Activated T-helper 2 cell treated with anti-CD3 and anti-CD28 coated beads, Interferon-gamma antibody, Interleukin-2, Interleukin-4, amounts not matched to agents 10 μg/mL and 5 μg/mL and 100 μg/mL, durations not matched to agents 14 hours and 24 hours and 36 hours (primary cell): Measurements from ENCODE around the gene DGKZ. TPM values are rescaled to one million over a fixed set of nuclear protein-coding genes. Genes with fewer than 3 reads are reported as not detected.

Experiments used
- DNase-seq: peaks from one replicate; pipeline ENCODE4 v3.0.0; 2021; ENCODE audit warnings: low spot score
- H3K27ac Mint-ChIP-seq: one replicate; pipeline ENCODE4 v1.8.0; 2021; ENCODE audit warnings: mixed read lengths
- H3K27me3 Mint-ChIP-seq: one replicate; pipeline ENCODE4 v1.8.0; 2021; ENCODE audit warnings: low read depth, mixed read lengths
- H3K36me3 Mint-ChIP-seq: one replicate; pipeline ENCODE4 v1.8.0; 2021; ENCODE audit warnings: low read depth, mixed read lengths
- H3K4me1 Mint-ChIP-seq: one replicate; pipeline ENCODE4 v1.8.0; 2021; ENCODE audit warnings: low read depth, mixed read lengths
- H3K4me3 Mint-ChIP-seq: one replicate; pipeline ENCODE4 v1.8.0; 2021; ENCODE audit warnings: low read depth, mild to moderate bottlenecking, moderate library complexity, mixed read lengths
- H3K9me3 Mint-ChIP-seq: one replicate; pipeline ENCODE4 v1.8.0; 2021; ENCODE audit warnings: mixed read lengths
- intact Hi-C: fragments of 100-400 bp; cut with micrococcal nuclease; formaldehyde crosslinking; loops from one replicate; pipeline ENCODE4 v1.15.1; 2023
- total RNA-seq: library from RNA; stranded (reverse); gene quantifications from 2 replicates; pipeline ENCODE4 v1.2.3, GENCODE V29; 2022

Gene DGKZ
- total RNA-seq, 1 donor from 2014 or later, result 86.1 TPM

DNA sequence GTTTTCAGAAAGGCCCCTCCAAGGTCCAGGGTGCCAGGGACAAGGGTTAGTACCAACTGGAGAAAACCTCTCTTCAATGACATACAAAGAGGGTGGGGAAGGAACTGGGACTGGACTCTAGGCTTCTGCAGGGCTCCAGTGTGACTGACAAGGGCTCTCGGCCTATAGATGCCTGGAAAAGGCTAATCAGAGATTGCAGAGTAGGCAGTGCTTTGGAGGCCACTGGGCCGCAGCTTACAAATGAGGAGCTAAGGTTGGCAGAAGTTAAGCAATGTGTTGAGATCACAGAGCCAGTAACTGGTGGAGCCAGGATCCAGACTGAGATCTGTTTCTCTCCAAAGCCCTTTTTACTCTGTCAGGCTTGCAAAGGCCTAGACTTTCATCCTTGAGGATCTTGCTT is 7.4 kb upstream of the DGKZ start:
- Mint-ChIP-seq H3K9me3 (no peaks in the 10 kb centered on the region), H3K4me1 (peaks cover 34% of the 10 kb centered on the region), H3K27ac (no peak overlapping the region), H3K36me3 (no peaks in the 10 kb centered on the region), H3K4me3 (no peak overlapping the region), H3K27me3 (peaks cover 26% of the 10 kb centered on the region)
- intact Hi-C loops, result no loop called here
- no peak for DNase-seq

DNA sequence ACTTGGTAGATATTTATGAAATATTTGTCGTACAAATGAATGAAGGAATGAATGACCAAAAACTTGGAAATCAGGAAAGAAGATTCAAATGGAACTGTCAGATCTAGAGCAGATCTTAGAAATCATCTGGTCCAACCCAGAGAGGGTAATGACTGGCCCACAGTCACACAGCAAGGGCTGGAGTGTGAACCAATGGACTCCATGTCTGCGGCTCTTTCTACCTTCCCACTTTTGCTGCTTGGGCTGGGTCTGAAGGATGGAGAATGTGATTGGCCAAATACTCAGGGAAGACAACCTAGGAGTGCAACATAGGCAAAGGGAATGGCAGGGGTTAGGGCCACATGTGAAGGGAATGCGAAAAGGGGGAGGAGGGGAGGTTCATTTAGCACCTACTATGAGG is 5.8 kb upstream of the DGKZ start:
- intact Hi-C loops, result no loop called here
- peaks cover 47% of the 10 kb centered on the region for H3K4me1 Mint-ChIP-seq
- H3K27ac Mint-ChIP-seq, result no peak overlapping the region

DNA sequence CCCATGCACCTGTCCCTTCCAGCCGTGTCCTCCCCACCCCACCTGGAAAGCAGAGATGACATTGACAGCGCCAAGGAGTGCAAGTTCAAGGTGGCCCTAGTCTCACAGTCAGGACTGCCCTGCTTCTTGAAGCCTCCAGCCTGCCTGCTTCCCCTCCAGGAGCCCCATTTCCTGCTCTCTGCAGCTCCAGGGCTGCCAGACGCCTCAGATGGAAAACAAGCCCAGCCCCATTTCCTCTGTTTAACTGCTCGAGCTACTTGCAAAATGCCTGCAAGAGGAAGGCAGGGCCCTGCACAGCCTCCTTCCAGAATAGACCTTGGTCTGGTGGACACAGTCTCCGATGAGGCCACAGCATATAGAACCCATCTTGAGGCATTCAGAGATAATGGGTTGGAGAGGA is 5.0 kb upstream of the DGKZ start:
- Mint-ChIP-seq H3K27me3 (peaks cover 16% of the 10 kb centered on the region), H3K4me3 (no peak overlapping the region), H3K9me3 (no peaks in the 10 kb centered on the region), H3K27ac (no peak overlapping the region), H3K36me3 (no peaks in the 10 kb centered on the region), H3K4me1 (peaks cover 50% of the 10 kb centered on the region)
- intact Hi-C loops, result no loop called here
- DNase-seq, result no peak

More for the DNA sequence above, 5.8 kb upstream of the DGKZ start:
- no peak for DNase-seq
- Mint-ChIP-seq H3K36me3 (no peaks in the 10 kb centered on the region), H3K9me3 (no peaks in the 10 kb centered on the region), H3K4me3 (no peak overlapping the region), H3K27me3 (peaks cover 16% of the 10 kb centered on the region)

DNA sequence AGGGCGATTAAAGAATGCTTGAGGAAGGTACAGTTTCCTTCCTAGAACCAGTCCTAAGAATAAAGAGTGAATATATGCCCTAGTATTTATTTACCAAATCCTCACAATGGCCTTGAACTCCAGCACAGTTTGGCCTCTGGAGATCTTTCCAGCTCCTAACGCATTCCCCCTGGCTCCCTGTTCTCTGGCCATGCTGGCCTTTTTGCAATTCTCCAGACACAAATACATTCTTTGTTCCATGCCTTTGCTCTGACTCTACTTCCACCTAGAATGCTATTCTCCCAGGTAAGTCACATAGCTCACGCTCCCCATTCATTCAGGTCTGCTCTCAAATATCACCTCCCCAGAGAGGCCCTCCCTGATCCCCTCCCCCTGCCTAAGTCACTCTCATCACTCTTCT is 3.7 kb upstream of the DGKZ start:
- no peak for DNase-seq
- Mint-ChIP-seq H3K27me3 (peaks cover 16% of the 10 kb centered on the region), H3K9me3 (no peaks in the 10 kb centered on the region), H3K4me3 (no peak overlapping the region), H3K36me3 (no peaks in the 10 kb centered on the region), H3K4me1 (peaks cover 44% of the 10 kb centered on the region), H3K27ac (no peak overlapping the region)
- intact Hi-C loops, result no loop called here

DNA sequence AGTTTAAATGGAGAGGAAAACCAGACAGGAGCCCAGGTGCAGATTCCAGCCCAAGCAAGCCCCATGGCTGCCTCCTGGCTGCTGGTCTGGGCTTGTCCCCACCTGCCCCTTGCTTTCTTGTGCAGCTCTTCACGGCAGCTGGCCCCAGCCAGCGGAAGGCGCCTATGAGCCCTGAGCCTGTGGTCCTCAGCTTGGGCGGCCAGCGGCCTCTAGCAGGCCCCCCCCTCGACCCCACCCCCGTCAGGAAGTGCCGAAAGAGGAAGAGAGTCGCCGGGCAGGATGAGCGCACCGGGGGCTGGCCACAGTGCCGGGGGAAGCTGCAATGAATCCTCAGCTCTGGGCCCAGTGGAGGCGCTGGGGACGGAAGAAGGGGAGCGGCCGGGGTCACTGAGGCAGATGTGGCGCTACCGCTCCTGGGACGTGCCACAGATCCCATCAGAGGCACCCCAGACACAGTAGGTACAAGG is 2.1 kb upstream of the DGKZ start:
- peaks cover 14% of the 10 kb centered on the region for H3K27me3 Mint-ChIP-seq
- peak overlapping the region; percentile 81 for H3K4me3 Mint-ChIP-seq
- peaks cover 51% of the 10 kb centered on the region for H3K4me1 Mint-ChIP-seq
- intact Hi-C loops, result loop anchor here (5.0 kb wide), 1 partner anchor 223 kb away; the partner anchor contains the start of gene PHF21A
- no peaks in the 10 kb centered on the region for H3K9me3 Mint-ChIP-seq
- peak overlapping the region; percentile 46 for H3K27ac Mint-ChIP-seq
- DNase-seq, result no peak
- peaks cover 11% of the 10 kb centered on the region for H3K36me3 Mint-ChIP-seq

DNA sequence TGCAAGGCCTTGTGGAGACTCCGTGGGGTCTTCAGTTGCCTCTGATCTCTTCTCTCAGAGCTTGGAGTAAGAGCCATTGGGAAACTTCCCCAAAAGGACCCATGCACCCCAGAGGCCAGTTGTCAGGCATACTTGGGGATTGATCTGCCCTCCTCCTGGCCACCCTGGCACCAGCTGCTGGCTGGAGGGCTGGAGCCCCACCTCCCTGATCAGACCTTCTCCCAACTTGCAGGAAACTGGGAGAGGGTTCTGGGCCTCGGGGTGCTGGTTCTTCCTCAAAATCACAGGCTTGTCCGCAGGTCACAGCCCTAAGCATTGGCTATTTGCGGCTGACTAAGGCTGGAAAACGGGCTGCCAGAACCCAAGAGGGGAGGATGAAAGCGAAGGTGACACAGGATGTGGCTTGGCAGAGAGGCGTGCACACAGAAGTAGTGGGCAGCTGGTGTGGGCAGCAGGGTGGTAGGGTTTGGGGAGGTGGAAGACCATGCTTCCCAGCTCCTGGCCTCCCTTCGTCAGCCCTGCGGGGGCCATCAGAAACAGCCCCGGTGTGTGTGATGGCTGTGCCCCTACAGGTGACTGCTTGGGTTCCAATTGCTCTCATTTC is 1.3 kb upstream of the DGKZ start:
- H3K9me3 Mint-ChIP-seq, result no peaks in the 10 kb centered on the region
- H3K27me3 Mint-ChIP-seq, result peaks cover 14% of the 10 kb centered on the region
- peaks cover 14% of the 10 kb centered on the region for H3K36me3 Mint-ChIP-seq
- peak overlapping the region; percentile 76 for H3K27ac Mint-ChIP-seq
- intact Hi-C loops, result loop anchor here (2.0 to 5.0 kb wide), 2 partner anchors 15 to 224 kb away; partner anchors contain the start of gene PHF21A
- H3K4me1 Mint-ChIP-seq, result peaks cover 51% of the 10 kb centered on the region
- H3K4me3 Mint-ChIP-seq, result peak overlapping the region; percentile 81
- peak; percentile 36 for DNase-seq

DNA sequence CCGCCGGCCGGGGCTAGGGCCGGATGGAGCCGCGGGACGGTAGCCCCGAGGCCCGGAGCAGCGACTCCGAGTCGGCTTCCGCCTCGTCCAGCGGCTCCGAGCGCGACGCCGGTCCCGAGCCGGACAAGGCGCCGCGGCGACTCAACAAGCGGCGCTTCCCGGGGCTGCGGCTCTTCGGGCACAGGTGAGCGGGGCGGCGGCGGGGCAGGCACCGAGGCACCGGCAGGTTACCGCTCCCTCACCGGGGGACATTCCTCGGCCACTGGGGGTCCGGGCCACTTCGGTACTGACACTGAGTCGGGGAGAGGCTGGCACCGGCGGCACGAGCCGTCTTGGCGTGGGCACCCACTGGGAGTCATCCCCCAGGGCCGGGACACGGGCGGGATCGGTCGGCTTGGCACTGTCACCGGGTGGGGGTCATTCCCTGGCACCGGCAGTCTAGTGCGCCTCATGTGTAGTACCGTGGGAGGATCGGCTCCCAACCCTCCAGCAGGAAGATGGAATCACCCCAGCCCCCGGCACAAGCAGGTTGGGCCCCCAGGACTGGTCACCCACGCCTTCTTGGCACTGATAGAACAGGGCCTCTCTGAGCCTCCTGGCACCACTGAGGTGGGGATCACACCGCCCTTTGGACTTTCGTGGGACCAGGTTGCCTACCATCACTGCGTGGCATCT is 511 bp downstream of the DGKZ start:
- peak overlapping the region; percentile 84 for H3K4me3 Mint-ChIP-seq
- peaks cover 20% of the 10 kb centered on the region for H3K36me3 Mint-ChIP-seq
- H3K9me3 Mint-ChIP-seq, result no peaks in the 10 kb centered on the region
- no peak overlapping the region for H3K27ac Mint-ChIP-seq
- no peak for DNase-seq
- peaks cover 49% of the 10 kb centered on the region for H3K4me1 Mint-ChIP-seq
- intact Hi-C loops, result loop anchor here (1.0 to 5.0 kb wide), 3 partner anchors 17 to 270 kb away; partner anchors contain the start of genes ATG13, HARBI1 and PHF21A
- peaks cover 9% of the 10 kb centered on the region for H3K27me3 Mint-ChIP-seq

DNA sequence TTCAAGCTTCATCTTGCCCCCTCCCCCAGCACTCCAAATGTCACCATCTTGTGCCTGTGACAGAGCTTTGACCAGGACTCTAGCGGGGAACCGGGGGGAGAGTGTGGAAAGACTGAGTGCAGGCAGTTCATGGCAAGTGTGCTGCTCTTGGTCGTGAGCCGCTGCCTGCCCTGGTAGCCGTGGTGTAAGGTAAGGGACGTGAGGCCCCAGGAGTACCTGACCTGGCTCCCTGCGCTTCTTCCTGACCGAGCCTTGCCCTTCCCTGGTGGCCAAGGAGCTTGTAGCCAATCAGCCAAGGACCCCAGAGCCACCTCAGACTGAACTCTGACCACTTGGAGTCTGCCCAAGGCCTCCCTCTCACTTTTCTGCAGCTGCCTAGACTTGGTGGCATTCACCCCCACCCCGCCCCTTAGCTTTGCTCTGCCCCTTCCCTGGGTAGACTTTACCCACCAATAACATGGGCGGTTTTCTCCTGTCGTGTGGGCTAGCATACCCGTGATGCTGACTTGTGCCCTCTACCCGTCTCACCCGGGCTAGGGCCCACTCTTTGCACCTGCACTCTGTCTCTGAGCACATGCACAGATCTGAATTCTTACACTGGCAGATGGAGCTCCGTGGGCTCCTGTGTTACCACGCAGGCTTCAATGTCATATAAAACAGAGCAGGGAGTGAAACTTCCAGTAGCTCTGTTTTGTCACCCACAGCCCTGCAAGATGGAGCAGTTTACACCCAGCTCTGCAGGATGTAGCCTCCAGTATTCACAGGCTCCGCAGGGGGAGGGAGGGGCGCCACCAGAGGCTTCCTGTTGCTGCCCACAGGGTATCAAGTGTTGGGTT is 1.5 kb downstream of the DGKZ start:
- intact Hi-C loops, result loop anchor here (1.0 to 5.0 kb wide), 4 partner anchors 13 to 269 kb away; partner anchors contain the start of genes ATG13, HARBI1 and PHF21A
- peak overlapping the region; percentile 83 for H3K27ac Mint-ChIP-seq
- H3K36me3 Mint-ChIP-seq, result peaks cover 22% of the 10 kb centered on the region
- peaks cover 60% of the 10 kb centered on the region for H3K4me1 Mint-ChIP-seq
- peak; percentile 55 for DNase-seq
- peaks cover 6% of the 10 kb centered on the region for H3K27me3 Mint-ChIP-seq
- peak overlapping the region; percentile 84 for H3K4me3 Mint-ChIP-seq
- no peaks in the 10 kb centered on the region for H3K9me3 Mint-ChIP-seq

DNA sequence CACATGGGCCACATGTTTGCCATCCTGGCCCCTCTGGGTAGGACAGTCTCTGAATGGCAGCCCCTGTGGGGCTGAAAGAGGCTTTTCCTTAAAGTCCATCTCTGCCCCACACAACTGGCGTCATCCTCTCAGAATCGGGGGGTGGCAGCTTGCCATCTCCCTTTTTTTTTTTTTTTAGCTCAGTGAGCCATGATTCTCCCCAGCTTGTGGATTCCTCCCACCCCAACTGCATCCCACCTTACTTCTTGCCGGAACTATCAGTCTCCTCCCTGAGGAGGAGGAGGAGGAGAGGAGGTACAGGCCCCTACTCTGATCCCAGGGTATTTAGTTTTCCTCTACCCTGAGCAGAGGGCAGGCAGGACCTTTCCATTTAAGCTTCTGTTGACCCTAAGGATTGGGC is 3.4 kb downstream of the DGKZ start:
- Mint-ChIP-seq H3K9me3 (no peaks in the 10 kb centered on the region), H3K4me3 (no peak overlapping the region), H3K36me3 (peaks cover 29% of the 10 kb centered on the region), H3K27ac (no peak overlapping the region), H3K27me3 (no peaks in the 10 kb centered on the region), H3K4me1 (peaks cover 57% of the 10 kb centered on the region)
- no peak for DNase-seq
- intact Hi-C loops, result no loop called here

DNA sequence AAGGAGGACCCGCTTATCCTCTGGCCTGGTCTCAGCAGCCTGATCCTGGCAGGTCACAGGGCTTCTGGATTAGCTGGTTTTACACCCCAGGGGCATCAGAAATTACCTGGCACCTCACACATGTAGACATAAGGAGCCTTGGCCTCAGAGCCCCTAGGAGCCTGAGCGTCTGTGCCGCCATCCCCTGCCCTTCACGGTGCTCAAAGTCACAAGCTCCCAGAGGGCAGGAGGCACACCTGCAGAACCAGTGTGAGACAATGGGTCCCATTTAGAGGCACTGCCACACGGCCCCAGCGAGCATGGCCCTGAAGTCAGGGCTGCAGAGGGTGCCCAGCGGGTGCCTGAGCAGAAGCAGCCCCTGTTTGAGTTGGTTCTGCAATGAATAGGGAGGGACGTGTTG is 3.9 kb downstream of the DGKZ start:
- Mint-ChIP-seq H3K4me1 (peaks cover 52% of the 10 kb centered on the region), H3K27ac (no peak overlapping the region), H3K27me3 (no peaks in the 10 kb centered on the region), H3K9me3 (no peaks in the 10 kb centered on the region), H3K36me3 (peaks cover 29% of the 10 kb centered on the region), H3K4me3 (peak overlapping the region; percentile 73)
- intact Hi-C loops, result no loop called here
- DNase-seq, result no peak

DNA sequence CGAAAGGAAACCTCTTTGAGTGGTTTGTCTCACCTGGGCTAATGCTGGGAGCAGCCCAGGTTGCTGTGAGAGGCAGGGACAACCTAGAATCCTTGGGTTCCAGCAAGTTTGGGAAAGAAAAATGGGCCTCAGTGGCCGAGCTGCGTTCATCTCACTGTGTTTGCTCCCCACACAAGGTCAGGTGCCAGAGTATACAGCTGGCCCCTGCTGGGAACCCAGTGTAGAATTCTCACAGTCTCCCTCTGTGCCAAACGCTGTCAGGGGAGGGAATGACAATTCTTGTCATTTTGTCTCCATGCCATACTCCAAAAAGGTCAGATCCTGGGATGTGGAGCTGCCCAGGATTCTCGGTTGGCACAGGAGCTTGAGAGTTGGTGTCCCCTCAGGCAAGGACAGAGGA is 4.3 kb downstream of the DGKZ start:
- intact Hi-C loops, result loop anchor here (2.0 kb wide), 1 partner anchor 29 kb away; the partner anchor contains the start of gene MDK
- no peak for DNase-seq
- H3K36me3 Mint-ChIP-seq, result peaks cover 29% of the 10 kb centered on the region
- no peak overlapping the region for H3K27ac Mint-ChIP-seq
- no peaks in the 10 kb centered on the region for H3K27me3 Mint-ChIP-seq
- peak overlapping the region; percentile 73 for H3K4me3 Mint-ChIP-seq
- H3K9me3 Mint-ChIP-seq, result no peaks in the 10 kb centered on the region
- H3K4me1 Mint-ChIP-seq, result peaks cover 48% of the 10 kb centered on the region

DNA sequence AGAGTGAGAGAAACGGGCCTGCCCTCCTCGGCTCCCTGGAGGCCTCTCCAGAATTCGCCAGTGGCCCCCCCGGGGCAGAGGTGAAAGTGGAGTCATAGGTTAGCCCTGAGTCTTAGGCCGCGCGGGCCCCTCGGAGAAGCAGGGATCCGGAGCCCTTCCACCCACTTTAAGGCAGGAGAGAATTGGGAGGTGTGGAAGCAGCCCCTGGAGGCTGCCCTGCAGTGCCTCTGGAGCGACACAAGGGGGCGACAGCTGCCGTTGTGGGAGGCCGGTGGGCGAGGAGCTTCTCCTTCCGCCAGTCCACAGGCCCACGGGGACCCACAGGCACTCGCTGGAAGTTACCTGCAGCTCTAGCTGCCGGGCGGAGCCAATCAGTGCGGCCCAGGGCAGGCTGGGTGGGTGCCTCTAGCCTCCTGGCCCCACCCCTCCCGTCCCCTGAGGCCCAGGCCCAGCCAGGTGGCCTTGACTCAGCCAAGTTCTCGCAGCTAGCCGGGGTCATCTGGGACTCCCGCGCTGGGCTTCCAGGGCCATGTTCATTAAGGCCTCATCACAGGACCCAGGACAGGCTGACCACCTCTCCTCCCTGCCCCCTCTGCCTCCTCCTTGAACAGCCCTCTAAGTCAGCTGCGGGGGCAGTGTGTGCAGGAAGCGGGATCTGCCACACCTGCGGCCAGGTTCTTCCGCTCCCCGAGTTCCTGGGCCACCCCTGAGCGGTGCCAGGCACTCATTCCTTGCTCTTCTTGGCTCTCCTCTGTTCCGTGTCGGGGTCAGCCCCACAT is 5.0 kb downstream of the DGKZ start:
- Mint-ChIP-seq H3K4me3 (peak overlapping the region; percentile 73), H3K27ac (peak overlapping the region; percentile 72), H3K9me3 (no peaks in the 10 kb centered on the region), H3K27me3 (no peaks in the 10 kb centered on the region), H3K36me3 (peaks cover 29% of the 10 kb centered on the region), H3K4me1 (peaks cover 47% of the 10 kb centered on the region)
- intact Hi-C loops, result loop anchor here (2.0 kb wide), 1 partner anchor 29 kb away; the partner anchor contains the start of gene MDK
- peak; percentile 63 for DNase-seq
